GM23338 (cell line): ENCODE data around the gene FRMD4A. TPM values are rescaled to one million over a fixed set of nuclear protein-coding genes. Genes with fewer than 3 reads are reported as not detected.
A peak's percentile ranks its signal among the peaks of the same experiment; 100 is the strongest.

Experiments used
- ATAC-seq: fragments of 200-7000 bp; cut with Tn5 transposase; 3 replicates; pipeline ENCODE4 v1.9.1; 2020
- DNase-seq: peaks from one replicate; pipeline ENCODE4 v3.0.0-alpha.2; 2015; ENCODE audit warnings: low spot score
- H2AFZ ChIP-seq: fragments of 200-600 bp; sonication (generic); 2 replicates; pipeline ENCODE4 v1.8.0; 2016; ENCODE audit warnings: antibody characterized with exemption, mild to moderate bottlenecking, moderate library complexity
- H3F3A ChIP-seq: fragments of 200-600 bp; sonication (generic); replicated peaks from 2 replicates; pipeline ENCODE4 v1.8.0; 2017; ENCODE audit warnings: antibody characterized with exemption, mixed run types, low read depth
- H3K27ac ChIP-seq: fragments of 200-600 bp; sonication (generic); 2 replicates; pipeline ENCODE4 v1.6.1; 2016; ENCODE audit warnings: low read depth
- H3K27me3 ChIP-seq: fragments of 200-600 bp; sonication (generic); 2 replicates; pipeline ENCODE4 v1.8.0; 2016; ENCODE audit warnings: mild to moderate bottlenecking, mixed run types, moderate library complexity; ENCODE audit not compliant: insufficient read depth
- H3K36me3 ChIP-seq: fragments of 200-600 bp; sonication (generic); 2 replicates; pipeline ENCODE4 v1.8.0; 2016; ENCODE audit warnings: mild to moderate bottlenecking; ENCODE audit not compliant: insufficient read depth
- H3K4me1 ChIP-seq: fragments of 200-600 bp; sonication (generic); 2 replicates; pipeline ENCODE4 v1.8.0; 2016; ENCODE audit warnings: mild to moderate bottlenecking, moderate library complexity; ENCODE audit not compliant: insufficient read depth
- H3K4me2 ChIP-seq: fragments of 200-600 bp; sonication (generic); 2 replicates; pipeline ENCODE4 v1.7.1; 2017; ENCODE audit warnings: mixed run types
- H3K4me3 ChIP-seq: fragments of 200-600 bp; sonication (generic); 2 replicates; pipeline ENCODE4 v1.6.1; 2016; ENCODE audit warnings: mixed run types
- H3K79me2 ChIP-seq: fragments of 200-600 bp; sonication (generic); replicated peaks from 2 replicates; pipeline ENCODE4 v1.8.0; 2017; ENCODE audit warnings: mild to moderate bottlenecking; ENCODE audit not compliant: insufficient read depth
- H3K9me2 ChIP-seq: fragments of 200-600 bp; sonication (generic); 2 replicates; pipeline ENCODE4 v1.8.0; 2017; ENCODE audit not compliant: insufficient read depth
- H4K20me1 ChIP-seq: fragments of 200-600 bp; sonication (generic); replicated peaks from 2 replicates; pipeline ENCODE4 v1.8.0; 2017; ENCODE audit warnings: mild to moderate bottlenecking; ENCODE audit not compliant: insufficient read depth
- H3K27ac Mint-ChIP-seq: 2 replicates; pipeline ENCODE4 v1.8.0; 2020; ENCODE audit warnings: inconsistent platforms, mild to moderate bottlenecking, moderate library complexity, mixed read lengths
- H3K27me3 Mint-ChIP-seq: 3 replicates; pipeline ENCODE4 v1.8.0; 2022; ENCODE audit warnings: low read depth, mild to moderate bottlenecking, moderate library complexity, mixed read lengths, inconsistent platforms; ENCODE audit not compliant: insufficient read depth, poor library complexity
- H3K36me3 Mint-ChIP-seq: 3 replicates; pipeline ENCODE4 v1.8.0; 2021; ENCODE audit warnings: low read depth, mild to moderate bottlenecking, inconsistent platforms, moderate library complexity, mixed read lengths
- H3K4me1 Mint-ChIP-seq: 3 replicates; pipeline ENCODE4 v1.8.0; 2020; ENCODE audit warnings: mild to moderate bottlenecking, inconsistent platforms, mixed read lengths
- H3K4me3 Mint-ChIP-seq: 3 replicates; pipeline ENCODE4 v1.8.0; 2021; ENCODE audit warnings: moderate library complexity, mild to moderate bottlenecking, inconsistent platforms, mixed read lengths
- H3K9me3 Mint-ChIP-seq: 3 replicates; pipeline ENCODE4 v1.8.0; 2020; ENCODE audit warnings: moderate library complexity, mild to moderate bottlenecking, inconsistent platforms, mixed read lengths
- CREB1 ChIP-seq: fragments of 250-450 bp; sonication (Bioruptor Pico); IDR thresholded peaks from 2 replicates; pipeline ENCODE4 v1.5.0; 2020; ENCODE audit warnings: low read depth, mild to moderate bottlenecking, moderate library complexity
- ETS1 ChIP-seq: IDR thresholded peaks from 2 replicates; pipeline ENCODE4 v1.6.1; 2016; ENCODE audit warnings: antibody characterized with exemption
- EZH2 ChIP-seq: fragments of 200-600 bp; sonication (generic); IDR thresholded peaks from one replicate; pipeline ENCODE4 v1.8.0; 2017; ENCODE audit warnings: antibody characterized with exemption, mild to moderate bottlenecking, low read depth; ENCODE audit not compliant: unreplicated experiment
- EZH2phosphoT487 ChIP-seq: fragments of 200-600 bp; sonication (generic); IDR thresholded peaks from one replicate; pipeline ENCODE4 v1.8.1; 2018; ENCODE audit warnings: antibody characterized with exemption; ENCODE audit not compliant: unreplicated experiment
- JUNB ChIP-seq: IDR thresholded peaks from one replicate; pipeline ENCODE4 v1.6.1; 2016; ENCODE audit warnings: antibody characterized with exemption; ENCODE audit not compliant: unreplicated experiment
- POLR2AphosphoS5 ChIP-seq: IDR thresholded peaks from 2 replicates; pipeline ENCODE4 v1.6.1; 2016; ENCODE audit warnings: antibody characterized with exemption, low read depth
- STAT1 ChIP-seq: IDR thresholded peaks from one replicate; pipeline ENCODE4 v1.6.1; 2016; ENCODE audit warnings: antibody characterized with exemption; ENCODE audit not compliant: unreplicated experiment
- ZNF114 ChIP-seq: fragments of 250-450 bp; sonication (Bioruptor Pico); IDR thresholded peaks from 2 replicates; pipeline ENCODE4 v1.5.0; 2020; ENCODE audit warnings: mild to moderate bottlenecking, moderate library complexity
- polyA plus RNA-seq: library from polyadenylated mRNA; unstranded; fragments of >200 nt; fragmentation: Nextera tagmentation; extraction: Ambion mirVana; gene quantifications from 2 replicates; pipeline ENCODE4 v1.2.1, GENCODE V29; 2016
- total RNA-seq: library from RNA; depleted of rRNA; stranded (reverse); fragments of >200 nt; shearing (Covaris generic); gene quantifications from 2 replicates; pipeline ENCODE4 v1.2.3, GENCODE V29; 2014
- TF ChIP-seq, protein P1 (sequence below): IDR thresholded peaks from one replicate; pipeline ENCODE4 v1.6.1; 2018; ENCODE audit warnings: antibody characterized with exemption; ENCODE audit not compliant: unreplicated experiment
- TF ChIP-seq, protein P2 (sequence below), 2 experiments: fragments of 200-600 bp in 1 of 2; sonication (generic) in 1 of 2; conservative IDR thresholded peaks; 2 replicates each; pipeline versions ENCODE4 v1.5.1 to v1.6.1; 2016 to 2017; ENCODE audit warnings: antibody characterized with exemption in 2 of 2, low read depth in 2 of 2, mild to moderate bottlenecking in 2 of 2, moderate library complexity in 1 of 2

Gene FRMD4A
- total and polyA plus RNA-seq, 2 experiments from 2014 or later, result 14.0 to 20.1 TPM

GRCh38 chr10:14329746-14330173 lies 964 bp downstream of the FRMD4A start (continued):
- TF ChIP-seq ETS1 (no peak), JUNB (no peak), EZH2phosphoT487 (no peak), CREB1 (CRISPR knock-in tag) (no peak), EZH2 (no peak), ZNF114 (no peak), STAT1 (no peak)
- TF ChIP-seq, protein P1, sequence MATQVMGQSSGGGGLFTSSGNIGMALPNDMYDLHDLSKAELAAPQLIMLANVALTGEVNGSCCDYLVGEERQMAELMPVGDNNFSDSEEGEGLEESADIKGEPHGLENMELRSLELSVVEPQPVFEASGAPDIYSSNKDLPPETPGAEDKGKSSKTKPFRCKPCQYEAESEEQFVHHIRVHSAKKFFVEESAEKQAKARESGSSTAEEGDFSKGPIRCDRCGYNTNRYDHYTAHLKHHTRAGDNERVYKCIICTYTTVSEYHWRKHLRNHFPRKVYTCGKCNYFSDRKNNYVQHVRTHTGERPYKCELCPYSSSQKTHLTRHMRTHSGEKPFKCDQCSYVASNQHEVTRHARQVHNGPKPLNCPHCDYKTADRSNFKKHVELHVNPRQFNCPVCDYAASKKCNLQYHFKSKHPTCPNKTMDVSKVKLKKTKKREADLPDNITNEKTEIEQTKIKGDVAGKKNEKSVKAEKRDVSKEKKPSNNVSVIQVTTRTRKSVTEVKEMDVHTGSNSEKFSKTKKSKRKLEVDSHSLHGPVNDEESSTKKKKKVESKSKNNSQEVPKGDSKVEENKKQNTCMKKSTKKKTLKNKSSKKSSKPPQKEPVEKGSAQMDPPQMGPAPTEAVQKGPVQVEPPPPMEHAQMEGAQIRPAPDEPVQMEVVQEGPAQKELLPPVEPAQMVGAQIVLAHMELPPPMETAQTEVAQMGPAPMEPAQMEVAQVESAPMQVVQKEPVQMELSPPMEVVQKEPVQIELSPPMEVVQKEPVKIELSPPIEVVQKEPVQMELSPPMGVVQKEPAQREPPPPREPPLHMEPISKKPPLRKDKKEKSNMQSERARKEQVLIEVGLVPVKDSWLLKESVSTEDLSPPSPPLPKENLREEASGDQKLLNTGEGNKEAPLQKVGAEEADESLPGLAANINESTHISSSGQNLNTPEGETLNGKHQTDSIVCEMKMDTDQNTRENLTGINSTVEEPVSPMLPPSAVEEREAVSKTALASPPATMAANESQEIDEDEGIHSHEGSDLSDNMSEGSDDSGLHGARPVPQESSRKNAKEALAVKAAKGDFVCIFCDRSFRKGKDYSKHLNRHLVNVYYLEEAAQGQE, result no peak

- Histone ChIP-seq H3K27ac (0 out of 2 replicates have a peak overlapping the region, but pooled peaks have one; percentile 11), H3F3A (0 out of 2 replicates have a peak, but pooled peaks cover 3% of the 10 kb centered on the region), H3K36me3 (no peaks in the 10 kb centered on the region), H3K79me2 (no peaks in the 10 kb centered on the region), H3K4me2 (peak overlapping the region; percentile 44), H3K9me2 (no peaks in the 10 kb centered on the region), H2AFZ (peak overlapping the region; percentile 84; the same call in 1 of the 2 replicates), H3K4me1 (peaks cover 29% of the 10 kb centered on the region), H3K27me3 (no peaks in the 10 kb centered on the region), H4K20me1 (no peaks in the 10 kb centered on the region), H3K4me3 (no peak overlapping the region)
- TF ChIP-seq POLR2AphosphoS5, result no peak
- TF ChIP-seq, protein P2, sequence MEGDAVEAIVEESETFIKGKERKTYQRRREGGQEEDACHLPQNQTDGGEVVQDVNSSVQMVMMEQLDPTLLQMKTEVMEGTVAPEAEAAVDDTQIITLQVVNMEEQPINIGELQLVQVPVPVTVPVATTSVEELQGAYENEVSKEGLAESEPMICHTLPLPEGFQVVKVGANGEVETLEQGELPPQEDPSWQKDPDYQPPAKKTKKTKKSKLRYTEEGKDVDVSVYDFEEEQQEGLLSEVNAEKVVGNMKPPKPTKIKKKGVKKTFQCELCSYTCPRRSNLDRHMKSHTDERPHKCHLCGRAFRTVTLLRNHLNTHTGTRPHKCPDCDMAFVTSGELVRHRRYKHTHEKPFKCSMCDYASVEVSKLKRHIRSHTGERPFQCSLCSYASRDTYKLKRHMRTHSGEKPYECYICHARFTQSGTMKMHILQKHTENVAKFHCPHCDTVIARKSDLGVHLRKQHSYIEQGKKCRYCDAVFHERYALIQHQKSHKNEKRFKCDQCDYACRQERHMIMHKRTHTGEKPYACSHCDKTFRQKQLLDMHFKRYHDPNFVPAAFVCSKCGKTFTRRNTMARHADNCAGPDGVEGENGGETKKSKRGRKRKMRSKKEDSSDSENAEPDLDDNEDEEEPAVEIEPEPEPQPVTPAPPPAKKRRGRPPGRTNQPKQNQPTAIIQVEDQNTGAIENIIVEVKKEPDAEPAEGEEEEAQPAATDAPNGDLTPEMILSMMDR (conservative IDR thresholded peaks at IDR 0.05; ENCODE audit: low read depth in 2 of 2), result peak; percentile 12 to 25; a peak in 1 of 4 replicates
- Mint-ChIP-seq H3K27me3 (peaks cover 8% of the 10 kb centered on the region), H3K9me3 (no peaks in the 10 kb centered on the region), H3K4me1 (peaks cover 45% of the 10 kb centered on the region), H3K4me3 (peak overlapping the region; percentile 22; the same call in 2 of the 3 replicates), H3K27ac (peak overlapping the region; percentile 75; the same call in 1 of the 2 replicates), H3K36me3 (no peaks in the 10 kb centered on the region)
- DNase-seq, result no peak
- ATAC-seq, result no peak
Observed at GRCh38 chr10:14328881-14329672, 1.6 kb downstream of the FRMD4A start.
